ENCODE measurements around the gene EIF5A2.

The EIF5A2 gene

DNA sequence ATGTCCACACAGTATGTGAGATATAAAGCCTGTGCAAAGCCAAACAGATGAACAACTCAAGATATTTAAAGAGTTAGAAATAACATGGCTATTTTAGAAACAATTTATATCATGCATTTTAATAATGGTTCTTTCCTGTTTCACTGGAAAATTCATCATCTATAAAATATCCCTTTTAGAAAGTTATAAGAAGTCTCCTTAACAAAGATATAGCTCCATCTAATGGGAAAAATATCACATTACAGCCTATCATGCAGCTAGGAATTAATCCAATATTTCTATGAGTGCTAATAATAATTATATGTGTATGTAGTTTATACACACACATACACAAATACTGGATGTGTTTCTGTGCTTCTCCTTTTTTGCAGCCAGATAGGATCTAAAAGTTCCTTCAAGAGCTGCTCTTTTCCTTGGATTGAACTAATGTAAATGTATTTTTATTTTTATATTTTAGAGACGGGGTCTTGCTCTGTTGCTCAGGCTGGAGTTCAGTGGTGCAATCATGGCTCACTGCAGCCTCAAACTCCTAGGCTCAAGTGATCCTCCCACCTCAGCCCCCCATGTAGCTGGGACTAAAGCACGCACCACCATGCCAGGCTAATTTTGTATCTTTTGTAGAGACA is 60.0 kb downstream of the EIF5A2 start:
- DNase-seq, result no peak

- no peak for DNase-seq
Observed at GRCh38 chr3:170844377-170844776, 64.1 kb downstream of the EIF5A2 start.

GRCh38 chr3:170840291-170840859 is 68.1 kb downstream of the EIF5A2 start:
- no peak for DNase-seq

DNA sequence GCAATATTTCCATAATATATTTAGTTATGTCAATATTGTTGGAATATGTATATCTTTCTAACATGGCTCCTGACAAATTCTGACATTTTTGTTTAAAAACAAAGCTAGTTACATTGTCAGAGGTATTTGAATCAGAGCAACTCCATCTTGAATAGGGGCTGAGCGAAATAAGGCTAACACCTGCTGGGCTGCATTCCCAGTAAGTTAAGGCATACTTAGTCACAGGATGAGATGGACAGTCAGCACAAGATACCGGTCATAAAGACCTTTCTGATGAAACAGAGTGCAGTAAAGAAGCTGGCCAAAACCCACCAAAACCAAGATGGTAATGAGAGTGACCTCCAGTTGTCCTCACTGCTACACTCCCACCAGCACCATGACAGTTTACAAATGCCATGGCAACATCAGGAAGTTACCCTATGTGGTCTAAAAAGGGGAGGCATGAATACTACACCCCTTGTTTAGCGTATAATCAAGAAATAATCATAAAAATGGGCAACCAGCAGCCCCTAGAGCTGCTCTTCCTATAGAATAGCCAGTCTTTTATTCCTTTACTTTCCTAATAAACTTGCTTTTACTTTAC is 68.8 kb downstream of the EIF5A2 start:
- no peak for DNase-seq

Measured in stimulated activated CD4-positive, alpha-beta T cell treated with anti-CD3 and anti-CD28 coated beads, Interleukin-4, amount 100 ng/mL, for 1 hour (primary cell).